22Rv1 (cell line): Measurements from ENCODE around the gene FMN1.
A peak's percentile ranks its signal among the peaks of the same experiment; 100 is the strongest.

ENCODE experiments used
- H3K27ac ChIP-seq: fragments of 450-650 bp; 2 replicates; pipeline ENCODE4 v1.5.1; 2017
- CTCF ChIP-seq: fragments of 450-650 bp; IDR thresholded peaks from 2 replicates; pipeline ENCODE4 v1.5.1; 2017; ENCODE audit warnings: mild to moderate bottlenecking
- ZFX ChIP-seq: fragments of 450-650 bp; IDR thresholded peaks from 2 replicates; pipeline ENCODE4 v1.6.1; 2017; ENCODE audit warnings: antibody characterized with exemption, borderline replicate concordance

FMN1 gene

GRCh38 chr15:33026614-33027013 is 167.9 kb downstream of the FMN1 start:
- TF ChIP-seq CTCF, result no peak
- TF ChIP-seq ZFX, result no peak
- H3K27ac ChIP-seq, result no peak overlapping the region

GRCh38 chr15:33022629-33023028 is 171.9 kb downstream of the FMN1 start:
- no peak overlapping the region for H3K27ac ChIP-seq

GRCh38 chr15:33021806-33022389 is 172.6 kb downstream of the FMN1 start:
- TF ChIP-seq ZFX (no peak), CTCF (peak; percentile 79)
- H3K27ac ChIP-seq, result no peak overlapping the region

More at GRCh38 chr15:33022629-33023028, 171.9 kb downstream of the FMN1 start:
- TF ChIP-seq ZFX (no peak), CTCF (no peak)

GRCh38 chr15:33019354-33019981 is 175.0 kb downstream of the FMN1 start:
- no peak overlapping the region for H3K27ac ChIP-seq
- TF ChIP-seq CTCF, result no peak

- no peak overlapping the region for H3K27ac ChIP-seq
- TF ChIP-seq ZFX, result no peak
- no peak for TF ChIP-seq CTCF
Measured at GRCh38 chr15:33016405-33017024, 178.0 kb downstream of the FMN1 start.

GRCh38 chr15:33014586-33014985 is 179.9 kb downstream of the FMN1 start:
- no peak overlapping the region for H3K27ac ChIP-seq
- no peak for TF ChIP-seq CTCF
- no peak for TF ChIP-seq ZFX

- TF ChIP-seq CTCF (no peak), ZFX (no peak)
- H3K27ac ChIP-seq, result no peak overlapping the region
Measured at GRCh38 chr15:33013827-33014445, 180.6 kb downstream of the FMN1 start.
